ENCODE measurements around the gene TMUB2. TPM values are rescaled to one million over a fixed set of nuclear protein-coding genes. Genes with fewer than 3 reads are reported as not detected.

Gene TMUB2
- total RNA-seq, 2 experiments from 2014 or later = 21.3 to 25.9 TPM

GRCh38 chr17:44152875-44153274 lies 33.9 kb upstream of the TMUB2 start:
- Histone ChIP-seq H3K36me3 (ENCODE audit: insufficient read depth, low read length) (peaks cover 86% of the 10 kb centered on the region), H3K9me2 (ENCODE audit: insufficient read depth, low read length) (no peaks in the 10 kb centered on the region), H3K9me3 (ENCODE audit: low read length) (no peaks in the 10 kb centered on the region), H3K79me2 (ENCODE audit: insufficient read depth, low read depth, low read length) (peaks cover 15% of the 10 kb centered on the region; the same call in 1 of the 2 replicates), H3K4me1 (ENCODE audit: insufficient read depth, low read length, poor library complexity, severe bottlenecking) (no peaks in the 10 kb centered on the region), H3K4me2 (ENCODE audit: low read length) (no peak overlapping the region), H3K27ac (ENCODE audit: low read depth, low read length, poor library complexity, severe bottlenecking) (no peak overlapping the region), H2AFZ (ENCODE audit: low read length) (no peak overlapping the region), H4K20me1 (ENCODE audit: insufficient read depth, low read length) (no peaks in the 10 kb centered on the region), H3K4me3 (ENCODE audit: low read depth, low read length, poor library complexity, severe bottlenecking) (no peak overlapping the region)
- intact Hi-C loops (cut with micrococcal nuclease; ENCODE audit: unreplicated experiment) = no loop called here
- no peak for DNase-seq (ENCODE audit: low spot score)
- no TSS peak for BruUV-seq (replicated peaks)
- ChIA-PET CTCF (ENCODE audit: unreplicated experiment) (no interaction called here), POLR2A (no interaction called here)
- TF ChIP-seq EZH2phosphoT487 (IDR thresholded peaks at IDR 0.05; ENCODE audit: borderline replicate concordance, low read depth, low read length) (no peak), CTCF (conservative IDR thresholded peaks at IDR 0.05; ENCODE audit: low read length) (no peak)

- CTCF ChIA-PET (ENCODE audit: unreplicated experiment) = no interaction called here
- no peak overlapping the region for H3K4me3 ChIP-seq (ENCODE audit: low read depth, low read length, poor library complexity, severe bottlenecking)
- no peaks in the 10 kb centered on the region for H3K4me1 ChIP-seq (ENCODE audit: insufficient read depth, low read length, poor library complexity, severe bottlenecking)
- intact Hi-C loops (cut with micrococcal nuclease; ENCODE audit: unreplicated experiment) = no loop called here
- no TSS peak for BruUV-seq (replicated peaks)
- H3K9me2 ChIP-seq (ENCODE audit: insufficient read depth, low read length) = no peaks in the 10 kb centered on the region
- no peak for TF ChIP-seq CTCF (conservative IDR thresholded peaks at IDR 0.05; ENCODE audit: low read length)
- TF ChIP-seq EZH2phosphoT487 (IDR thresholded peaks at IDR 0.05; ENCODE audit: borderline replicate concordance, low read depth, low read length) = no peak
- POLR2A ChIA-PET = interaction anchor here (1.2 kb wide), 1 partner anchor 31 kb away, joined by 3 read pairs; the partner anchor contains the start of gene TMUB2
- no peaks in the 10 kb centered on the region for H4K20me1 ChIP-seq (ENCODE audit: insufficient read depth, low read length)
- no peak for DNase-seq (ENCODE audit: low spot score)
- H3K4me2 ChIP-seq (ENCODE audit: low read length) = no peak overlapping the region
- H3K79me2 ChIP-seq (ENCODE audit: insufficient read depth, low read depth, low read length) = peaks cover 11% of the 10 kb centered on the region; the same call in 1 of the 2 replicates
- H2AFZ ChIP-seq (ENCODE audit: low read length) = no peak overlapping the region
- H3K27ac ChIP-seq (ENCODE audit: low read depth, low read length, poor library complexity, severe bottlenecking) = no peak overlapping the region
- peaks cover 80% of the 10 kb centered on the region for H3K36me3 ChIP-seq (ENCODE audit: insufficient read depth, low read length)
- H3K9me3 ChIP-seq (ENCODE audit: low read length) = no peaks in the 10 kb centered on the region
Measured at GRCh38 chr17:44155488-44155887, 31.3 kb upstream of the TMUB2 start.

GRCh38 chr17:44159519-44160210 lies 27.1 kb upstream of the TMUB2 start:
- H4K20me1 ChIP-seq (ENCODE audit: insufficient read depth, low read length) = no peaks in the 10 kb centered on the region
- no TSS peak for BruUV-seq (replicated peaks)
- H3K4me2 ChIP-seq (ENCODE audit: low read length) = no peak overlapping the region
- DNase-seq (ENCODE audit: low spot score) = no peak
- H2AFZ ChIP-seq (ENCODE audit: low read length) = no peak overlapping the region
- H3K4me3 ChIP-seq (ENCODE audit: low read depth, low read length, poor library complexity, severe bottlenecking) = no peak overlapping the region
- ChIA-PET CTCF (ENCODE audit: unreplicated experiment) (no interaction called here), POLR2A (no interaction called here)
- no peaks in the 10 kb centered on the region for H3K79me2 ChIP-seq (ENCODE audit: insufficient read depth, low read depth, low read length)
- H3K9me2 ChIP-seq (ENCODE audit: insufficient read depth, low read length) = no peaks in the 10 kb centered on the region
- peaks cover 63% of the 10 kb centered on the region for H3K36me3 ChIP-seq (ENCODE audit: insufficient read depth, low read length)
- no peaks in the 10 kb centered on the region for H3K4me1 ChIP-seq (ENCODE audit: insufficient read depth, low read length, poor library complexity, severe bottlenecking)
- no peak for TF ChIP-seq EZH2phosphoT487 (IDR thresholded peaks at IDR 0.05; ENCODE audit: borderline replicate concordance, low read depth, low read length)
- no peak for TF ChIP-seq CTCF (conservative IDR thresholded peaks at IDR 0.05; ENCODE audit: low read length)
- no peaks in the 10 kb centered on the region for H3K9me3 ChIP-seq (ENCODE audit: low read length)
- intact Hi-C loops (cut with micrococcal nuclease; ENCODE audit: unreplicated experiment) = no loop called here
- no peak overlapping the region for H3K27ac ChIP-seq (ENCODE audit: low read depth, low read length, poor library complexity, severe bottlenecking)
